GM19463 (cell line): ENCODE data around the gene ATP8A2.
"Not testable (repeated sequence)": the region's sequence is repeated elsewhere in the genome, so short reads cannot be mapped to it uniquely, and the experiment has no call there.

ENCODE experiments used
- ATAC-seq: cut with Tn5 transposase; IDR thresholded peaks from one replicate; pipeline ENCODE4 v1.9.1; 2021; ENCODE audit warnings: mild to moderate bottlenecking, moderate library complexity; ENCODE audit not compliant: unreplicated experiment

The ATP8A2 gene

DNA sequence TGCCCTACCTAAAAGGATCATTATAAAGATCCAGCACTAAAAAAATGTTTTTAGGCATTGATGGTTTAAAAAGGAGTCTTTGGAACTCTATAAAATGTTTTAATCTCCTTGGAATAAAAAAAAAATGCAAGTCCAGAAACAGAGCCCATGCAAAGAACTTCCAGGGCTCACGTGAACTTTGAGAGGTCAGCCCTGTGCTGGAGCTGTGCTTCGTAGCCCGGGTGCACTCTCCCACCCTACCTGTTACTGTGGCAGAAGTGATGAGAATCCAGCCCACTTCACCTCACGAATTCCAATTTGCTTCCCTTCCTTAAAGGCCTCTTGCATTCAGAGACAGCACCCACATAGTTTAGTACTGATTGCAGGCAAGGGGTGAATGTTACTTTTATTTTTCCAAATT is 412.3 kb downstream of the ATP8A2 start:
- ATAC-seq, result no peak

DNA sequence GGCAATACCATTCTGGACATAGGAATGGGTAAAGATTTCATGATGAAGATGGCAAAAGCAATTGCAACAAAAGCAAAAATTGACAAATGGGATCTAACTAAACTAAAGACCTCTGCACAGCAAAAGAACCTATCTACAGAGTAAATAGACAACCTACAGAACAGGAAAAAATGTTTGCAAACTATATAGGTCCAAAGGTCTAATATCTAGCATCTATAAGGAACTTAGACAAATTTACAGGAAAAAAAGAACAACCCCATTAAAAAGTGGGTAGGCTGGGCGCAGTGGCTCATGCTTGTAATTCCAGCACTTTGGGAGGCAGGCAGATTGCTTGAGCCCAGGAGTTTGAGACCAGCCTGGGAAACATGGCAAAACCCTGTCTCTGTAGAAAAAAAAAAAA is 418.4 kb downstream of the ATP8A2 start:
- not testable (repeated sequence) for ATAC-seq

DNA sequence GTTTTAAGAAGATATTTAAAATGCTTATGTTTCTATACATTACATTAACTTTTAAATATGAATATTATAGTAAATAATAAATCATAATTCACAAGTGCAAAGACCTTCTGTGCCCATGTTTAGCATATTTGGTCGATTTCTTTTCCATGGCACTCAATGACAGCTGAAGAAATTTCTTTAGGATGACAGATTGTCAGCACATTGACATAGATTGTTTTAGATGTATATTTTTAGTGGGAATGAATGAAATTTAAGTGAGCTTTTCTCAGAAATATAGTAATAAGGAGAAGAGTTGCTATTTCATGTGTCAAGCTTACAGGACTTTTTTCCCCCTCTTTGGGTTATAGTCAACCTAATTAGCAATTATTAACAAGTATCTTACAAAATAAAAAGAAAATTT is 423.5 kb downstream of the ATP8A2 start:
- ATAC-seq, result no peak

DNA sequence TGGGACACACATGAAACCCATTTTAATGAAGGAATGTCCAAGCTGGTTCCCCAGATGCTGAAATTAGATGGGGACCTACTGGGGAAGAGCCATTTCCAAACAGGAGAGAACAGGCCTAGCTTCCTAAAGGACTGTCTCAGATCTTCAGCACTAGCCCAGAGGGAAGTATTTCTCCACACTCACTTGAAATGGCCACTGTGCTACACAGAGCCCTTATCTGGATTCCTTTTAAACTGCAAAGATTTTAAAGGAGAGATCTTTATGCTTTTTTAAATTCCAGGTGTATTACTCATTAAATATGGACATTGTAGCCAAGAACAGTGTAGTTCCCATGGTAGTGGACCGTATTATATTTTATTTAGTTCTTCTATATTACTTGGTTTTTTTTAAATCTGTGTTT is 424.7 kb downstream of the ATP8A2 start:
- no peak for ATAC-seq

DNA sequence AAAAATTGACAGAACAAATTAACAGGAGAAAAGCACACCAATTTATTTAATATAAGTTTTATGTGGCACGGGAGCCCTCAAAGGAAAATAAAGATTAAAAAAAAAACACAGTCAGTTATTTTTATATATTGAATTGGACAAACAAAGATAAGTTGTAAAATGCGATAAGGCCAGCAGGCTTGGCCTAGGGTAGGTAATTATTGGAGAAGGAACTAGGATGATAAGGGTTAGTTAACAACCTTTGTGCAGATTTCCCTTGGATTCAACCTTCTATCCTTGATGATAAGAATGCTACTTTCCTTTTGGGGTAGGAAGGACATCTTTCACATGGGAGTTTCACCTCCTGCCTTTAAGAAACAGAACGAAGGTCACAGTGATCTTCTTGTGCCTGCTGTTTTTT is 427.2 kb downstream of the ATP8A2 start:
- ATAC-seq, result no peak

DNA sequence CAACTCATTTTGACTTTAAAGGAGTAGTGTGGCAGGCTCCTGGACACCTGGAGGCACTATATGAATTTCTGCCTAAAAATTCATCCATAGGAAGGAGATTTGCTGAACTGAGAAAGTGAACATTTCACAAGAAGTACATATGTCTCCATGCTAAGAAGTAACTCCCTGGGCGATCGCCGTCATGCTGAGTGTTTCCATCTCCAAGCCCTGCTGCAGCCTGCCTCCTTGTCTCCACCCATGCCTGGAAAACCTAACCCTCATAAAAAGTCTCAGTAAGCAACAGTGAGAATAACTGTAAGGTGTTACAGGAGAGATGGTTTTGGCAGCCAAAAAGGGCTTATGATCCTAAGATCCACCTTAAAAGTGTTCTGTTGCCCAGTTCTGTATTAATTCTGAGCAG is 428.7 kb downstream of the ATP8A2 start:
- ATAC-seq, result no peak

DNA sequence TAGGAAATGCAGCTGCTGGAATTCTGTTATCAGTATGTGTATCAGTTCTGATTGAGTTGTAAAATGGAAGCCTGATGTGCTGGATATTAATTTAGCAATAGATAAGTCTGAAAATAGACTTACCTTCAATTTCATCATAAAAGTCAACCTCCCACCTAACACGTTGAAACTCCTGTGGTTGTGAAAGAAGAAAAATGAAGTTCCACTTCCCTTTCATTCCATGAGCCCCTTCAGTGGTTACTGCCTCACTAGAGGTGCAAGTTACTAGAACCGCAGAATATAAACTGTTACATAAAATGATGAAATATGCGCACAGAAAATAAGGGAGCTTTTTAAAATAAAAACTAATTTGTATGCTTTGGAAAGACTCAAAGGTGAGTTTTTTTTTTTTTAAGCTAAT is 430.8 kb downstream of the ATP8A2 start:
- no peak for ATAC-seq

DNA sequence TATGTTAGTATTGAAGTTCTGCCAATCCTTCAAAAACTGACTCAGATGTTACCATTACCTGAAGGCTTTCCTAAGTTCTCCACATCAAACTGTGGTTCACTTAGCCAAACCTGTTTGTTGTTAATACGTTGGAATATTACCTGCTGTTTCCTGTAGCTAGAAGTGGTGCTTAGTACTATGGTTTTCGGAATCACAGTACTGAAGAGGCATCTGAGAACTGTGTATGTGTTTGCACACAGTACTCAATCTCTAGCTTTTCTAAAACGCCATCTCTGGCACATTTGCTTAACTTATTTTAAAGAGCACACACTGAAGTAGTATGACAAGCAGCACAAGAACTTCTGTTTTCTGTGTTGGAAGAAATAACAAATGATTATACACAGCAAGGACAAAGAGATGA is 431.9 kb downstream of the ATP8A2 start:
- ATAC-seq, result no peak

DNA sequence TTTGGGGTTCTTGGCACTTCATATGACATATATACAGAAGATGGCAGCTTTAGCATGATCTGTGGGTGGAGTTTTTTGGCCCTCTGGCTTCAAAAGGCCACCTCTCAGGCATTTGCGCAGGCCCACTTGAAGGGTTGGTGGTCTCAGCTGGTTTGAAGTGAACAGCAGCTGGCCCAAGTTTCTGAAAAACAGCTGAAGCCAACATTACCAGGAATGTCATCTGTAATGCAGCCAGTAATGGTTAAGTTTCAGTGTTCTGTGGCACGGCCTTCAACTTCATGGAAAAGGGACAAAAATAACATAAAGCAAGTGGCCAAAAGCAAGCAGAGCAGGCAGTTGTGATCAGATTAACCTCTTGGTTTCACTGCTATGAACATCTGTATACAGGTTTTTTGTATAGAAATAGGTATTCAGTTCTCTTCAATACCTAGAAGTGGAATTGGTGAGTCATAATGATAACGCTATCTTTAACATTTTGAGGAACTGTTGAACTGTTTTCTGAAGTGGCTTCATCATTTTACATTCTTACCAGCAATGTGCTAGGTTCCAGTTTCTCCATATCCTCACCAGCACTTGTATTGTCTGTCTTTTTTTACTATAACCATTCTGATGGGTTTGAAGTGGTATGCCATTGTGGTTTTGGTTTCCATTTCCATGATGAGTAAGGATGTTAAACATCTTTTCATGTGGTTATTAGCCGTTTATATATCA is 434.6 kb downstream of the ATP8A2 start:
- no peak for ATAC-seq

DNA sequence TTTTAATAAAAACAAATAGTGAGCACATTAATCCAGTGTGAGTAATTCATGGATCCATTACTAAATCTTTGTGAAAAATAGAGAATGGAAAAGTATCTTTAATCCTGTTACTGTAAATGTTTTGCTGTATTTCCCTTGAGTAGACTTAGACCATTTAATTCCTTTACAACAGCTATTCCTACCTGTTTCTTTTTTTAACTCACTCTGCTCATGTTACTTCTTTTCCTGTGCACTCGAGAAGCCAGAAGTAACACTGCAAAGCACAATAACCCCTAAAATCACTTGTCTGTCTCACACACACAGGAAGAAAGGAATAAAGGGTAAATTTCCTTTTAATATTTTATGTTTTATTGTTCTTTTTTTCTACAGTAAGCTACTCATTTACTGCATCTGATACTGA is 435.8 kb downstream of the ATP8A2 start:
- ATAC-seq, result no peak

DNA sequence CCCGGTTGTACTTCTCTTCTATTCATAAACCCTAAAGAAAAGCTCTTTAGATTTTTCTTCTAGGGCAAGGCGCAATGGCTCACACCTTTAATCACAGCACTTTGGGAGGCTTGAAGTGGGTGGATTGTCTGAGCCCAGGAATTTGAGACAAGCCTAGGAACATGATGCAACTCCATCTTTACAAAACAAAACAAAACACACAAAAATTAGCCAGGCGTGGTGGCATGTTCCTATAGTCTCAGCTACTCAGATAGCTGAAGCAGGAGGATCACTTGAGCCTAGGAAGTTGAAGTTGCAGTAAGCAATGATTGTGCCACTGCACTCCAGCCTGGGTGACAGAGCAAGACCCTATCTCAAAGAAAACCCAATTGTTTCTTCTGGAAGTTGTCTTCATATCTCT is 439.7 kb downstream of the ATP8A2 start:
- no peak for ATAC-seq

DNA sequence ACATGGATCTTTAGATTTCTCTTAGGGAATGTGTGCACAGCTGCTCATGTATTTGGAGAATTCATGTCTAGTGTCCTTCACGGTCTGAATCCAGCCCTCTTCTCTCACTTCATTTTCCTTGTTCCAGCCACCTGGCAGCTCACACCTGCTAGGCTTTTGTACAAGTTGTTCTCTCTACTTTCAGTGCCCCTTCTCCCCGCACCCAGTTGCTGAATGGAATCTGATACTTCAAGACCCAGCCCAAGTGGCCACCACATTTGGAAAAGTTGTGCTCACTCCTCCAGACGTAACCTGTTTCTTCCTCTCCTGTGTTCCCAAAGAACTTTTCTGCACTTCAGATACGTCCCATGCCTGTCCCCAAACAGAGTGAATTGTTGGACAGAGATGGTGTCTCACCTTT is 444.5 kb downstream of the ATP8A2 start:
- no peak for ATAC-seq

DNA sequence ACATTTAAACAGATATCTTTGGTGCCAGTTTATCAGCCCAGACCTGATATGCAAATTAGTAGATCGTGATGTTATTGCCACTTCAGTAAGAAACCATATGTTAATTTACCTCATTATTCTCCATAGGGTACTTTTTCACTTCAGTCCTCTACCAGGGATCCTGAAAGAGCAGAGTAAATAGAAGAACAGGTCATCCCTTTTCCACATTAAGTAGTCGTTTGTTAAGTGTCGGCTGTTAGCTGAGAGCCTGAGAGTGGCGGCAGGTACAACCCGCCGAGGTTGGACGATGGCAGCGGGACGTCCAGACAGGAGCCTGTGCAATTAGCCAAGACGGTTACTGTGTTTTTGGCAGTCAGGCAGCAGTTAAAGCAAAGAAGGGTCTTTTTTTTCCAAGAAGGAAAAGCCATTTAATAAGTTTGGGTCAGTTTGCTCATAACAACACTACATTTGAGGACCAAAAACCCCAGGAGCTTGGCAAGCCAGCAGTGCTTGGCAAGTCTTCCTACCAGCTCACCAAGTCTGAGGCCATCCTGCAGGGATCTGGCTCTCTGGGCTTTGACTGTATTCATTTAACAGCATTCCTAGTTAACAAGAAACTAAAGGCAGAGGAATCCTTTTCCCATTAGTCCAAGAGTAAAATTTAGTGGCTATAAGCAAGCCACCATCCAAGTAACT is 448.2 kb downstream of the ATP8A2 start:
- ATAC-seq, result no peak

DNA sequence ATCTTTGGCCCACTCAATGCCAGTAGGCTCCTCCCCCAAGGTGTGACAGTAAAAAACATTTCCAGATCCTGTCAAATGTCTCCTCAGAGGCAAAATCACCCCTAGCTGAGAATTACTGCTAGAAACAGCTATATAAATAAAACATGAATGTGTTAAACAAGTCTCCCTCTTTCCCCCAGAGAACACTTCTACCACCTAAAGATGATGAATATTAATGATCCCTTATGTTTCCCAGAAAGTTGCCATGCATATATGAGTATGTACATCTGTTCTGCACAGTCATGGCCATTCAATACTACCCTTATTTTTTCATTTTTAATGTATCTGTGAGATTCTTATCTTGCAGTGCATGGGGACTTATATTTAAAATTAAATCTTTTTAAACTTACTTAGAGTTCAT is 450.0 kb downstream of the ATP8A2 start:
- ATAC-seq, result no peak

DNA sequence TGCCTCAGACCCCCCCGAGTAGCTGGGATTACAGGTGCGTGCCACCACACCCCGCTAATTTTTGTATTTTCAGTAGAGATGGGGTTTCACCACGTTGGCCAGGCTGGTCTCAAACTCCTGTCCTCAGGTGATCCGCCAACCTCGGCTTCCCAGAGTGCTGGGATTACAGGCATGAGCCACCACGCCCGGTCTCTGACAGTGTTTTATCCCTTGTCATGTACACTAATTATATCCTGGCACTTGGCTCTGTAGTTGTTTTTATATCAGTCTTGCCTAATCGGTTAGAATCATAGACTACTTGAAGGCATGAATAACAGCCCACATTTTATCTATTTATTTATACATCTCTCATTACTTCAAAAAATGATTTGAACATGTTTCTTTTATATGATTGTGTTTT is 455.4 kb downstream of the ATP8A2 start:
- ATAC-seq, result not testable (repeated sequence)

DNA sequence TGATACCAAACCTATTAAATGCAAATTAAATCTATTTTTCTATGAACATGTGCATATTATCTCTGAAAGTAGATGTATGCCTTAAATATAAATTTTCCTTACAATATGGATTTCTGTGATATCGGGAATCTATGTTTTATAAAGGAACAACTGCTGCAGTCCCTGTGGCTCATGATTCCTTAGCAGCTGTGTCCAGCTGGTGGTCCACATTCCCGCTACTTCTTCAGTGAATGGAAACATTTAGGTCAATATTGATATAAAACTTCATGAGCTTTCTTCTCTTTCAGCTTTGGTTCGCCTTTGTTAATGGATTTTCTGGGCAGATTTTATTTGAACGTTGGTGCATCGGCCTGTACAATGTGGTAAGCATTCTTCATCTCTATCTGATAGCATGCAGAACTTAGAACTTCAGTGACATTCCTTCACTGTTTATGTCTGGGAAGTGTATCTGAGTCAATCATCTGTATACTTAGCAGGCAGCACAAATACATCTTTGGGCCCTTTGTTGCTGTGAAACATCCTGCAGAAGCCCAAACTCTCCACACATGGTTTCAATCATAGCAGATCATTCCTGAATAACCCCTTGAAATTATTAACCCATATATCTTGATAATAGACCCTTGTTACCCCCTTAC is 456.2 kb downstream of the ATP8A2 start:
- no peak for ATAC-seq

DNA sequence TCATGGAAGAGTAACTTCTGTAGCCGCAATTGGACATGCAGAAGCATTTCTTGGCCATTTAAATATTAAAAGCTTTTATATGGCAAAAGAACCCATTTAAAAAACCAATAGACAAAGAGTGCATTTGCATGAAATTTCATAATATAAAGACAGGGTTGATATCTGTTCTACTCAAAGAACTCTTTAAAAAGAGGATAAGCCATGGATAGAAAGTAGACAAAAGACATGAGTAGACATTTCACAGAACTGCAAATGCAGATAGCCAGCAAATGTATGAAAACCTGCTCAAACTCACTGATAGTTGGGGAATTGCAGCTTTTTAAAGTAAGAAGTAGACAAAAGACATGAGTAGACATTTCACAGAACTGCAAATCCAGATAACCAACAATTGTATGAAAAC is 462.0 kb downstream of the ATP8A2 start:
- no peak for ATAC-seq

DNA sequence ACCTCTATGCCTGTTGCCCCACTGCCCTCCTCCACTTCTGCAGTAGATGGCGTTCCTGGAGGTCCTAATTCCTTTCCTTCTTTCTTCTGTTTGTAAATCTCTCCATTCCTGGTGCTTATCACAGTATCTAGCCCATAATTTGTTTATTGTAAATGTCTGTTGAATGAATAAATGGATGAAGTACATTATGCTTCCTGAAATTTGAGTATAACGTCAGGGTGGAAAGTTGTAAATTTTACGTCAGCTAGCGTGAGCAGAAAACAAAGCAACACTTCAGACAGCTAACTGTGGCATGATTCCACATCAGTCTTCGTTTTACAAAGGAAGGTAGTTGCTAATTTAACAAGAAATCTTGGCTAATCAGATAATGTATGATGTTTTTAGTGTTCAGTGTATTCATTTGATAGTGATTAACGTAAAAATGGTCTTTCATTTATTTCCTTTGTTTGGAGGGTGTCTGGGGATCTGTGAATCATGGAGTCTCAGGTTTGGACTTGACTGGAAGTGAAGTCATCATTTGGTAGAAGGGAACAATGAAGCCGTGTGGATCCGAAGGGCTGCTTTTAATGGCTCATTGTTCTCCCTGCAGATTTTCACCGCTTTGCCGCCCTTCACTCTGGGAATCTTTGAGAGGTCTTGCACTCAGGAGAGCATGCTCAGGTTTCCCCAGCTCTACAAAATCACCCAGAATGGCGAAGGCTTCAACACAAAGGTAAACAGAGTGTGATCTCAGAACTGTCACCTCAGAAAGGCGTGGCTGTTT is 465.0 kb downstream of the ATP8A2 start:
- ATAC-seq, result no peak

DNA sequence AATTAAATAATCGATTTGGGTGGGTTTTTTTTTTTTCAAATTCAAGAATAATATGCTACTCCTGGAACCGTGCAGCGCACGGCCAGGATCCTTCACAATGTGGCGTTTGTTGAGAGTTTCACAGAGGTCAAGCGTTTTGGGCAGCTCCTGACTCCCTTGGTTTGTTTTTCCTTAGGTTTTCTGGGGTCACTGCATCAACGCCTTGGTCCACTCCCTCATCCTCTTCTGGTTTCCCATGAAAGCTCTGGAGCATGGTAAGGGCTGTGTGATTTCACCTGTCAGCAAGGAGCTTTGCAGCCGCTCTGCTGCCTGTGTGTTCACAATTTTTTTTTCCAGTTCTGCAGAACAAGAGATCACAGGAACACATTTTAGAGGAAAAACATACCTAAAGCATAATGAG is 467.6 kb downstream of the ATP8A2 start:
- no peak for ATAC-seq

DNA sequence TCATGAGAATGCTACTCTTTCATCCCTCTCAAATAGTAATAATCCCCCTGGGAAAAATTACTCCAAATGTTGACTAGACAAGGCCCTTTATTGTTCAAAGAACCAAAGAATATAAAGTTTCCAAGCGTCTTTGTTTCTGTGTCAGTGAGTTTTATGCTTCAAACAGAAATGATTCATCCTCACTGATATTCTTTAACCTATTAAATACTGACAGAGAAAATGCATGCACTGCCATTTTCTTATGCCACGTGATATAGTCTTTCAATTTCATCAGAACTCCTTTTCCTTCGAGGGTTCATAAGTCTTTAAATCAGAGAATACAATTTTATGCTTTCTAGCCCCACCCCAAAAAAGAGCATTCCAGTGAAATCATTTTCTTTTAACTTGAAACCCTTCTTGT is 468.5 kb downstream of the ATP8A2 start:
- no peak for ATAC-seq

DNA sequence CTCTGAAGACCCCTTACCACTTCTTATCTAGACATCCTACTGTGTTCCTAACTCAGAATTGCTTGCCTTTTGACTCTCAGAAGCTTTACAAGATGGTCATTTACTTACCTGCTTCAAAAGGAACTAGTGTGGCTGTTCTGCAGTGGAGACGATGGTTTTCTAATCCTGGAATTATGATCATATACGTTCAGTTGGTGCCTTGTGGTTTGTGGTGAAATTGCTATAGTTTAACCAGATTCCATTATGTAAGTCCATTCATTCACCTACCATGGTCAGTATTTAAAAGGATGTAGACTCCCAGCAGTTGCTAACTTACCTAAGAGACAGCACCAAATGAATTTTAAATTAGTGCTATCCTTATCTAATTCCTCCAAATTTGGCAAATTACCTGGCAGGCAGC is 469.2 kb downstream of the ATP8A2 start:
- ATAC-seq, result no peak

DNA sequence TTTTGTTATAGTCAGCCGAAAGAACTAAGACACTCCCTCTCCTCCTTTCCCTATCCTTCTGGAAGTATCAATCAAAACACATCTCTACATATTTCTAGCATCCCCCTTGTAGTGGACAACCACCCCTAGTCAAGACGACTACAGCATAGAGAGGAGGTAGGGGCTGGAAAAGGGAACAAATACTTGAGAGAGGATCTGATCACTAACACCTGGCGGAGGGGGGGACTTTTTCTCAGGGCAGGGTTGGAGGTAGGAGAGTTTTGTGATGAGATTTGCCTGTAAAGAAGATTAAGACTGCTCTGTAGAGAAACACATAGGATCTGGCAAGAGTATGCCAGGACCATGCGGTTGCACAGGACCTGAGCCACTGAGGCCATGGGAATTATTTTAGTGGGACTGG is 471.9 kb downstream of the ATP8A2 start:
- ATAC-seq, result no peak
